ENCODE data around the gene KRT15.

Gene KRT15

GRCh38 chr17:41523225-41523593 lies 4.5 kb upstream of the KRT15 start:
- DNase-seq, result no peak

- DNase-seq, result no peak
Observed at GRCh38 chr17:41522301-41523224, 3.9 kb upstream of the KRT15 start.

- no peak for DNase-seq
Observed at GRCh38 chr17:41521574-41522261, 3.0 kb upstream of the KRT15 start.

GRCh38 chr17:41520821-41521521 lies 2.3 kb upstream of the KRT15 start:
- no peak for DNase-seq

GRCh38 chr17:41519501-41520224 lies 973 bp upstream of the KRT15 start:
- DNase-seq, result no peak

GRCh38 chr17:41518031-41518430 lies 659 bp downstream of the KRT15 start:
- DNase-seq, result no peak

- no peak for DNase-seq
Observed at GRCh38 chr17:41516830-41517283, 1.8 kb downstream of the KRT15 start.

- no peak for DNase-seq
Observed at GRCh38 chr17:41516147-41516829, 2.4 kb downstream of the KRT15 start.

GRCh38 chr17:41513168-41513547 lies 5.5 kb downstream of the KRT15 start:
- no peak for DNase-seq

- DNase-seq, result no peak
Observed at GRCh38 chr17:41512546-41513167, 6.0 kb downstream of the KRT15 start.

- DNase-seq, result no peak
Observed at GRCh38 chr17:41511716-41512115, 7.0 kb downstream of the KRT15 start.

- no peak for DNase-seq
Observed at GRCh38 chr17:41511116-41511515, 7.6 kb downstream of the KRT15 start.

- no peak for DNase-seq
Observed at GRCh38 chr17:41510251-41511065, 8.2 kb downstream of the KRT15 start.

GRCh38 chr17:41507315-41507880 lies 11.3 kb downstream of the KRT15 start:
- no peak for DNase-seq

GRCh38 chr17:41505809-41506767 lies 12.6 kb downstream of the KRT15 start:
- no peak for DNase-seq

GRCh38 chr17:41505007-41505808 lies 13.5 kb downstream of the KRT15 start, which contains the start of gene KRT13:
Gene KRT13 (minus strand): TSS chr17:41505612. CDS start chr17:41505550, 62 bp downstream.
- no peak for DNase-seq

GRCh38 chr17:41504246-41504977 lies 14.3 kb downstream of the KRT15 start:
- DNase-seq, result no peak
